Parathyroid adenoma (tissue), 2 donors: ENCODE measurements around the gene CLCN1.

Experiments
- H2AFZ ChIP-seq: fragments of 300-600 bp; sonication (generic); one replicate; pipeline ENCODE4 v1.7.0; 2017; ENCODE audit warnings: antibody characterized with exemption, mild to moderate bottlenecking
- H3K27ac ChIP-seq: fragments of 300-600 bp; sonication (generic); one replicate; pipeline ENCODE4 v1.7.0; 2017
- H3K27me3 ChIP-seq: fragments of 300-600 bp; sonication (generic); one replicate; pipeline ENCODE4 v1.7.0; 2017; ENCODE audit warnings: low read length; ENCODE audit not compliant: control insufficient read depth, insufficient read depth
- H3K36me3 ChIP-seq: fragments of 300-600 bp; sonication (generic); one replicate; pipeline ENCODE4 v1.7.0; 2017; ENCODE audit warnings: low read length; ENCODE audit not compliant: control insufficient read depth, insufficient read depth
- H3K4me1 ChIP-seq: fragments of 300-600 bp; sonication (generic); one replicate; pipeline ENCODE4 v1.7.0; 2017; ENCODE audit warnings: control low read depth
- H3K4me2 ChIP-seq: fragments of 300-600 bp; sonication (generic); one replicate; pipeline ENCODE4 v1.7.0; 2017; ENCODE audit warnings: low read length
- H3K4me3 ChIP-seq: fragments of 300-600 bp; sonication (generic); one replicate; pipeline ENCODE4 v1.7.0; 2017; ENCODE audit warnings: low read depth, low read length
- H3K79me2 ChIP-seq: fragments of 300-600 bp; sonication (generic); one replicate; pipeline ENCODE4 v1.7.0; 2017; ENCODE audit warnings: control low read depth
- H3K9ac ChIP-seq: fragments of 300-600 bp; sonication (generic); one replicate; pipeline ENCODE4 v1.7.0; 2017; ENCODE audit warnings: mild to moderate bottlenecking
- H3K9me3 ChIP-seq: fragments of 300-600 bp; sonication (generic); one replicate; pipeline ENCODE4 v1.7.0; 2017; ENCODE audit warnings: low read length; ENCODE audit not compliant: control insufficient read depth
- TF ChIP-seq, protein P1 (sequence below): fragments of 300-600 bp; sonication (generic); IDR thresholded peaks from one replicate; pipeline ENCODE4 v1.7.0; 2017; ENCODE audit warnings: antibody characterized with exemption, mild to moderate bottlenecking
- donor health status: primary hyperparathyroidism.

CLCN1 gene

DNA sequence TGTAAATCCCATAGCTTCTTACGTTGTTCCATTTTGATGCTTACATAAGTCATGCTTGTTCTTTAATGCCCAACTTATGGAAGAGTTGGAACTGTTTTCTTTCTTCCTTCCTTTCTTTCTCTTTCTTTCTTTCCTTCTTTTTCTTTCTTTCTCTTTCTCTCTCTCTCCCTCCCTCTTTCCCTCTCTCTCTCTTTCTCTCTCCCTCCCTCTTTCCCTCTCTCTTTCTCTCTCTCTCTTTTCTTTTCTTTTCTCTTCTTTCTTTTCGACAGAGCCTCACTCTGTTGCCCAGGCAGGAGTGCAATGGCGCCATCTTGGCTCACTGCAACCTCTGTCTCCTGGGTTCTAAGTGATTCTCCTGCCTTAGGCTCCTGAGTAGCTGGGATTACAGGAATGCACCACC is 27.7 kb downstream of the CLCN1 start:
- Histone ChIP-seq H3K4me3 (no peak overlapping the region), H2AFZ (no peak overlapping the region), H3K79me2 (no peaks in the 10 kb centered on the region), H3K27me3 (no peaks in the 10 kb centered on the region), H3K27ac (no peak overlapping the region), H3K4me1 (peaks cover 4% of the 10 kb centered on the region), H3K36me3 (no peaks in the 10 kb centered on the region), H3K9me3 (no peaks in the 10 kb centered on the region), H3K9ac (no peak overlapping the region), H3K4me2 (no peak overlapping the region)
- TF ChIP-seq, protein P1, sequence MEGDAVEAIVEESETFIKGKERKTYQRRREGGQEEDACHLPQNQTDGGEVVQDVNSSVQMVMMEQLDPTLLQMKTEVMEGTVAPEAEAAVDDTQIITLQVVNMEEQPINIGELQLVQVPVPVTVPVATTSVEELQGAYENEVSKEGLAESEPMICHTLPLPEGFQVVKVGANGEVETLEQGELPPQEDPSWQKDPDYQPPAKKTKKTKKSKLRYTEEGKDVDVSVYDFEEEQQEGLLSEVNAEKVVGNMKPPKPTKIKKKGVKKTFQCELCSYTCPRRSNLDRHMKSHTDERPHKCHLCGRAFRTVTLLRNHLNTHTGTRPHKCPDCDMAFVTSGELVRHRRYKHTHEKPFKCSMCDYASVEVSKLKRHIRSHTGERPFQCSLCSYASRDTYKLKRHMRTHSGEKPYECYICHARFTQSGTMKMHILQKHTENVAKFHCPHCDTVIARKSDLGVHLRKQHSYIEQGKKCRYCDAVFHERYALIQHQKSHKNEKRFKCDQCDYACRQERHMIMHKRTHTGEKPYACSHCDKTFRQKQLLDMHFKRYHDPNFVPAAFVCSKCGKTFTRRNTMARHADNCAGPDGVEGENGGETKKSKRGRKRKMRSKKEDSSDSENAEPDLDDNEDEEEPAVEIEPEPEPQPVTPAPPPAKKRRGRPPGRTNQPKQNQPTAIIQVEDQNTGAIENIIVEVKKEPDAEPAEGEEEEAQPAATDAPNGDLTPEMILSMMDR: no peak

DNA sequence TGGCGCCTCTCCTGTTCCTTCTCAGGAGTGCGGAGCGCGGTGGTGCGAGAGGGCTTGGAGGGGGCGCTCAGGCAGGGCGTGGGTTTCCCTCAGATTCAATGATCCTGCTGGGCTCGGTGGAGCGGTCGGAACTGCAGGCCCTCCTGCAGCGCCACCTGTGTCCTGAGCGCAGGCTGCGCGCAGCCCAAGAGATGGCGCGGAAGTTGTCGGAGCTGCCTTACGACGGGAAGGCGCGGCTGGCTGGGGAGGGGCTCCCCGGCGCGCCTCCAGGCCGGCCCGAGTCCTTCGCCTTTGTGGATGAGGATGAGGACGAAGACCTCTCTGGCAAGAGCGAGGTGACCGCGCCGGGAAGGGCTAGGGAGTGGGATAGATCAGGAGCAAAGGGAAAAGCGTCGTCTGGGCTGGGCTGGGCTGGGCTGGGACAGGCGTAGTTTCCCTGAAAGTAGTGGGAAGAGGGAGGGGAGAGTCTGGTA is 29.6 kb downstream of the CLCN1 start:
- Histone ChIP-seq H3K4me1 (peaks cover 4% of the 10 kb centered on the region), H3K4me2 (no peak overlapping the region), H3K9ac (no peak overlapping the region), H3K9me3 (no peaks in the 10 kb centered on the region), H3K4me3 (no peak overlapping the region), H3K36me3 (no peaks in the 10 kb centered on the region), H3K79me2 (no peaks in the 10 kb centered on the region), H3K27ac (no peak overlapping the region), H2AFZ (peak overlapping the region; percentile 79), H3K27me3 (no peaks in the 10 kb centered on the region)
- TF ChIP-seq, protein P1: peak; percentile 41

DNA sequence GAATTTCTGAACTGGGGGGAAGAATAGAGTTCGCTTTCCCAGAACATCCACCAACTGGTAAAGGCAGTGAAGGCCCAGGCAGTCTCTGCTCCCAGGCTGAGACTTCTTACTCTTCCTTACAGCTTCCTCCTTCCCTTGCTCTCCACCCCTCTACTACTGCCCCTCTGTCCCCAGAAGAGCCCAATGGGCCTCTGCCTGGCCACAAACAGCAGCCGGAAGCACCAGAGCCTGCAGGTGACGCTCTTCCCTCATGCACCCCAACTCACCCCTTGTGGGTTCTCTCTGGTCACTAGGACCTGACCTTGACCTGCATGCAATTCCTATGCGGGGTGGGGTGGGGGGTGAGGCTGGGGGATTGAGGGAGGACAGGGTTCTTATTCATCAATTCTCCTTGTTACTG is 30.1 kb downstream of the CLCN1 start:
- H3K79me2 ChIP-seq: no peaks in the 10 kb centered on the region
- H3K9me3 ChIP-seq: no peaks in the 10 kb centered on the region
- TF ChIP-seq, protein P1: no peak
- H3K9ac ChIP-seq: no peak overlapping the region
- H3K4me2 ChIP-seq: no peak overlapping the region
- no peak overlapping the region for H3K27ac ChIP-seq
- no peak overlapping the region for H3K4me3 ChIP-seq
- H3K27me3 ChIP-seq: no peaks in the 10 kb centered on the region
- H3K36me3 ChIP-seq: no peaks in the 10 kb centered on the region
- H2AFZ ChIP-seq: no peak overlapping the region
- peaks cover 4% of the 10 kb centered on the region for H3K4me1 ChIP-seq

DNA sequence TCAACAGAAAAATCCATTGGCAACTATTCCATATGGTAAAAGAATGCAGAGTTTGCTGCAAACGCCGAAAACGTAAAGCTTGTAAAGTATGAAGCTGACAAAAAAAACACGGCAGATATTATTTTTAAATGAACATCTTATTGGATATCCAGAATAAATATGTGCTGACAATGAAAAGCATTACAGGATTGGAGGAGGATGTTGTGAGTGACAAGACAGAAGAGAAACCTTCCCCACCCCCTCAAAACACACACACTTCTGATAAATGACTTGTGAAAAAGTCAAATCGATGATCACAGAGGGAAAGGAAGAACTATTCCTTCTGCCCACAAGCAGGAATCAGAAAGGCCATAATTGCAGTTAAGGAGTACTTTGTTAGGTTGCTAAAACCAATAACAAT is 32.0 kb downstream of the CLCN1 start:
- Histone ChIP-seq H3K4me3 (no peak overlapping the region), H3K27ac (no peak overlapping the region), H3K9me3 (no peaks in the 10 kb centered on the region), H3K27me3 (no peaks in the 10 kb centered on the region), H3K79me2 (no peaks in the 10 kb centered on the region), H3K9ac (no peak overlapping the region), H3K4me2 (no peak overlapping the region), H3K4me1 (peaks cover 4% of the 10 kb centered on the region), H3K36me3 (no peaks in the 10 kb centered on the region), H2AFZ (no peak overlapping the region)
- TF ChIP-seq, protein P1: no peak

DNA sequence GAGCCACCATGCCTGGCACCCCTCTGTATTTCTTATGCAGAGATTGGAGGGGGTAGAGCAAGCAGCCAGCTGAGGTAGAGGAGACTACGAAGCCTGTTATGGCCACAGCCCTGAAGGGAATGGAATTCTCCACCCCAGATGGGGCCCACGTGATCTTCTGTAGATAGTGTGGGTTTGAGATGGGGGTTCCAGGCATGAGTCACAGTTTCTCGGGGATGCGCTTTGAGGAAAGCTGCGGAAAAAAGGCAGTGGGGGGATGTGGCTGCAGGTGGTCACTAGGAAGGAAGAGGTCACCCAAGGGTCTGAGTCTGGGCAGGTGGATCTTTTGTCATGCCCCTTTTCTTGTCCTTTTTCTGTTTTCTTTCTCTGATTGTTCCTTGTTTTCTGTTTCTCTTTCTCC is 35.1 kb downstream of the CLCN1 start:
- H3K9me3 ChIP-seq: no peaks in the 10 kb centered on the region
- H3K27me3 ChIP-seq: no peaks in the 10 kb centered on the region
- H3K4me3 ChIP-seq: no peak overlapping the region
- H3K27ac ChIP-seq: no peak overlapping the region
- no peak overlapping the region for H2AFZ ChIP-seq
- no peaks in the 10 kb centered on the region for H3K36me3 ChIP-seq
- H3K9ac ChIP-seq: no peak overlapping the region
- TF ChIP-seq, protein P1: no peak
- no peaks in the 10 kb centered on the region for H3K4me1 ChIP-seq
- no peak overlapping the region for H3K4me2 ChIP-seq
- H3K79me2 ChIP-seq: no peaks in the 10 kb centered on the region
